H9 (cell line): ENCODE results near the gene LCP1. TPM values are rescaled to one million over a fixed set of nuclear protein-coding genes. Genes with fewer than 3 reads are reported as not detected.

Experiments used
- DNase-seq: peaks from one replicate; pipeline ENCODE4 v3.0.0-alpha.2; 2017
- H2AFZ ChIP-seq: one replicate; pipeline ENCODE4 v1.6.1; 2013; ENCODE audit warnings: mild to moderate bottlenecking, low read length, control low read depth, moderate library complexity
- H2AK5ac ChIP-seq: 2 replicates; pipeline ENCODE4 v1.6.1; 2013; ENCODE audit warnings: low read length, control low read depth, mixed read lengths; ENCODE audit not compliant: insufficient read length
- H2BK120ac ChIP-seq: one replicate; pipeline ENCODE4 v1.6.1; 2013; ENCODE audit warnings: low read depth, mild to moderate bottlenecking, low read length, control low read depth, inconsistent platforms; ENCODE audit not compliant: poor library complexity, severe bottlenecking
- H2BK12ac ChIP-seq: 2 replicates; pipeline ENCODE4 v1.6.1; 2013; ENCODE audit warnings: low read length, control low read depth, mixed read lengths, low read depth; ENCODE audit not compliant: insufficient read length
- H2BK15ac ChIP-seq: 2 replicates; pipeline ENCODE4 v1.6.1; 2013; ENCODE audit warnings: low read depth, low read length, control low read depth
- H2BK20ac ChIP-seq: one replicate; pipeline ENCODE4 v1.6.1; 2013; ENCODE audit warnings: low read depth, mild to moderate bottlenecking, low read length, control low read depth, inconsistent platforms; ENCODE audit not compliant: poor library complexity, severe bottlenecking
- H2BK5ac ChIP-seq: 2 replicates; pipeline ENCODE4 v1.6.1; 2013; ENCODE audit warnings: low read length, control low read depth, mixed read lengths; ENCODE audit not compliant: insufficient read length
- H3K14ac ChIP-seq: 2 replicates; pipeline ENCODE4 v1.6.1; 2013; ENCODE audit warnings: low read length, control low read depth; ENCODE audit not compliant: insufficient read depth
- H3K18ac ChIP-seq: 2 replicates; pipeline ENCODE4 v1.6.1; 2013; ENCODE audit warnings: low read depth, mild to moderate bottlenecking, mixed read lengths, low read length, control low read depth; ENCODE audit not compliant: insufficient read length
- H3K23ac ChIP-seq: 2 replicates; pipeline ENCODE4 v1.6.1; 2013; ENCODE audit warnings: low read length, control low read depth, mixed read lengths, low read depth; ENCODE audit not compliant: insufficient read length
- H3K23me2 ChIP-seq: 2 replicates; pipeline ENCODE4 v1.6.1; 2013; ENCODE audit warnings: low read depth, mild to moderate bottlenecking, mixed read lengths, low read length, control low read depth; ENCODE audit not compliant: insufficient read length, poor library complexity, severe bottlenecking
- H3K27ac ChIP-seq: 2 replicates; pipeline ENCODE4 v1.5.1; 2013; ENCODE audit warnings: low read length, control low read depth, mixed read lengths, low read depth; ENCODE audit not compliant: insufficient read length
- H3K27me3 ChIP-seq: 2 replicates; pipeline ENCODE4 v1.6.1; 2013; ENCODE audit warnings: low read length, control low read depth, inconsistent platforms; ENCODE audit not compliant: insufficient read depth
- H3K4ac ChIP-seq: 2 replicates; pipeline ENCODE4 v1.6.1; 2013; ENCODE audit warnings: low read depth, mild to moderate bottlenecking, control low read depth, inconsistent platforms, low read length, moderate library complexity
- H3K4me1 ChIP-seq: 2 replicates; pipeline ENCODE4 v1.6.1; 2013; ENCODE audit warnings: low read length, control low read depth, inconsistent platforms; ENCODE audit not compliant: insufficient read depth
- H3K4me2 ChIP-seq: 2 replicates; pipeline ENCODE4 v1.6.1; 2013; ENCODE audit warnings: low read length, control low read depth, mixed read lengths; ENCODE audit not compliant: insufficient read length, insufficient read depth
- H3K56ac ChIP-seq: 2 replicates; pipeline ENCODE4 v1.6.1; 2013; ENCODE audit warnings: low read depth, mild to moderate bottlenecking, mixed read lengths, low read length, control low read depth; ENCODE audit not compliant: insufficient read length
- H3K79me1 ChIP-seq: 2 replicates; pipeline ENCODE4 v1.6.1; 2013; ENCODE audit warnings: low read depth, mild to moderate bottlenecking, moderate library complexity, low read length, control low read depth, inconsistent platforms; ENCODE audit not compliant: insufficient read depth, poor library complexity, severe bottlenecking
- H3K79me2 ChIP-seq: 2 replicates; pipeline ENCODE4 v1.6.1; 2013; ENCODE audit warnings: low read length, control low read depth, inconsistent platforms; ENCODE audit not compliant: insufficient read depth
- H3K9ac ChIP-seq: 2 replicates; pipeline ENCODE4 v1.6.1; 2013; ENCODE audit warnings: low read length, control low read depth, mixed read lengths; ENCODE audit not compliant: insufficient read length; ENCODE audit errors: extremely low read depth
- H3K9me3 ChIP-seq: one replicate; pipeline ENCODE4 v1.6.1; 2013; ENCODE audit warnings: low read depth, low read length, inconsistent platforms; ENCODE audit not compliant: control insufficient read depth
- H3T11ph ChIP-seq: one replicate; pipeline ENCODE4 v1.6.1; 2013; ENCODE audit warnings: mild to moderate bottlenecking, low read length, control low read depth, inconsistent platforms
- H4K20me1 ChIP-seq: one replicate; pipeline ENCODE4 v1.6.1; 2013; ENCODE audit not compliant: control insufficient read depth, insufficient read length, insufficient read depth
- H4K5ac ChIP-seq: 2 replicates; pipeline ENCODE4 v1.6.1; 2013; ENCODE audit warnings: low read depth, mild to moderate bottlenecking, mixed read lengths, low read length, control low read depth; ENCODE audit not compliant: insufficient read length
- H4K8ac ChIP-seq: replicated peaks from 2 replicates; pipeline ENCODE4 v1.6.1; 2013; ENCODE audit warnings: low read length, control low read depth, mixed read lengths, low read depth; ENCODE audit not compliant: insufficient read length
- H4K91ac ChIP-seq: 2 replicates; pipeline ENCODE4 v1.6.1; 2013; ENCODE audit warnings: low read depth, mild to moderate bottlenecking, moderate library complexity, mixed read lengths, low read length, control low read depth; ENCODE audit not compliant: insufficient read length
- H3K27ac Mint-ChIP-seq, 3 experiments: 2 replicates in 2 of 3; 3 replicates in 1 of 3; pipeline ENCODE4 v1.8.0; 2020 to 2021; ENCODE audit warnings: mixed read lengths in 3 of 3, mild to moderate bottlenecking in 1 of 3, moderate library complexity in 1 of 3
- H3K27me3 Mint-ChIP-seq: 2 replicates; pipeline ENCODE4 v1.8.0; 2021; ENCODE audit warnings: low read depth, mild to moderate bottlenecking, moderate library complexity, mixed read lengths
- H3K36me3 Mint-ChIP-seq, 3 experiments: 2 replicates in 2 of 3; 3 replicates in 1 of 3; pipeline ENCODE4 v1.8.0; 2020 to 2021; ENCODE audit warnings: low read depth in 3 of 3, mixed read lengths in 3 of 3; ENCODE audit not compliant: insufficient read depth in 1 of 3
- H3K4me1 Mint-ChIP-seq, 2 experiments: 2 replicates each; pipeline ENCODE4 v1.8.0; 2020; ENCODE audit warnings: mixed read lengths in 2 of 2
- H3K4me3 Mint-ChIP-seq, 2 experiments: 2 replicates in 1 of 2; 3 replicates in 1 of 2; pipeline ENCODE4 v1.8.0; 2020 to 2021; ENCODE audit warnings: mild to moderate bottlenecking in 2 of 2, mixed read lengths in 2 of 2, moderate library complexity in 1 of 2
- H3K9me3 Mint-ChIP-seq, 2 experiments: 2 replicates in 1 of 2; 3 replicates in 1 of 2; pipeline ENCODE4 v1.8.0; 2020; ENCODE audit warnings: mild to moderate bottlenecking in 2 of 2, mixed read lengths in 2 of 2, moderate library complexity in 1 of 2
- CTCF ChIP-seq: fragments of 200-600 bp; sonication (generic); conservative IDR thresholded peaks from 3 replicates; pipeline ENCODE4 v1.8.0; 2021; ENCODE audit warnings: antibody characterized with exemption, mild to moderate bottlenecking
- WGBS: extraction: QIAGEN DNeasy Blood & Tissue Kit; methylation state at CpG from one replicate; pipeline ENCODE4 v1.1.7; 2013; ENCODE audit warnings: missing lambda C conversion rate, low lambda C conversion rate, mixed read lengths; ENCODE audit not compliant: insufficient read length; ENCODE audit errors: extremely low coverage; 5-methylcytosine and 5-hydroxymethylcytosine counted together
- total RNA-seq: library from RNA; stranded (reverse); gene quantifications from 2 replicates; pipeline ENCODE4 v1.2.1, GENCODE V29; 2021

The LCP1 gene
- total RNA-seq, 1 experiment from 2014 or later, result 0.81 TPM

- H3K4me2 ChIP-seq, result no peak overlapping the region
- H3T11ph ChIP-seq, result no peak overlapping the region
- no peak overlapping the region for H3K27ac ChIP-seq
- no CpG with 5 or more reads among the region's 4 CpGs for WGBS
- Mint-ChIP-seq H3K27ac (no peak overlapping the region), H3K36me3 (no peaks in the 10 kb centered on the region), H3K27me3 (peaks cover 1% of the 10 kb centered on the region; the same call in 1 of the 2 replicates), H3K9me3 (no peaks in the 10 kb centered on the region), H3K4me1 (peaks cover 3 to 4% of the 10 kb centered on the region in 2 experiments; a peak in 1 of 4 replicates), H3K4me3 (no peak overlapping the region)
- H3K79me2 ChIP-seq, result no peaks in the 10 kb centered on the region
- H4K8ac ChIP-seq, result no peak overlapping the region
- no peak overlapping the region for H2BK5ac ChIP-seq
- no peak for TF ChIP-seq CTCF
- no peak overlapping the region for H4K5ac ChIP-seq
- H3K23me2 ChIP-seq, result no peaks in the 10 kb centered on the region
- H3K79me1 ChIP-seq, result no peaks in the 10 kb centered on the region
- no peak overlapping the region for H3K9ac ChIP-seq
- H3K14ac ChIP-seq, result no peak overlapping the region
- H3K9me3 ChIP-seq, result no peaks in the 10 kb centered on the region
- no peak for DNase-seq
- no peak overlapping the region for H4K91ac ChIP-seq
- H2BK20ac ChIP-seq, result no peak overlapping the region
- no peak overlapping the region for H3K56ac ChIP-seq
- no peaks in the 10 kb centered on the region for H3K27me3 ChIP-seq
- H4K20me1 ChIP-seq, result no peaks in the 10 kb centered on the region
- H2AFZ ChIP-seq, result no peak overlapping the region
- no peak overlapping the region for H3K18ac ChIP-seq
- H2BK15ac ChIP-seq, result no peak overlapping the region
- no peak overlapping the region for H2BK120ac ChIP-seq
- no peak overlapping the region for H3K23ac ChIP-seq
- H3K4me1 ChIP-seq, result no peaks in the 10 kb centered on the region; the same call in 1 of the 2 replicates
- no peak overlapping the region for H2AK5ac ChIP-seq
- H3K4ac ChIP-seq, result no peak overlapping the region
- H2BK12ac ChIP-seq, result no peak overlapping the region
These were observed 81.0 kb downstream of the LCP1 start for GRCh38 chr13:46101002-46101401.
